Breast epithelium (tissue), 4 donors: Measurements from ENCODE around the gene MSX1. TPM values are rescaled to one million over a fixed set of nuclear protein-coding genes. Genes with fewer than 3 reads are reported as not detected.

Experiments used
- DNase-seq, 2 donors: peaks; one replicate each; pipeline ENCODE4 v3.0.0-alpha.2; 2019; ENCODE audit warnings: low spot score in 2 of 2
- H3K27ac ChIP-seq, 2 donors: fragments of 200-600 bp; sonication (generic) in 1 of 2; one replicate each; pipeline ENCODE4 v1.5.1; 2016 to 2019; ENCODE audit warnings: mild to moderate bottlenecking in 1 of 2
- H3K27me3 ChIP-seq, 2 donors: fragments of 200-600 bp; sonication (generic) in 1 of 2; one replicate each; pipeline versions ENCODE4 v1.5.1 to v1.6.0; 2017 to 2019; ENCODE audit warnings: control low read depth in 1 of 2, mild to moderate bottlenecking in 1 of 2
- H3K36me3 ChIP-seq: fragments of 200-600 bp; one replicate; pipeline ENCODE4 v1.5.1; 2019
- H3K4me1 ChIP-seq, 2 donors: fragments of 200-600 bp; sonication (generic); one replicate each; pipeline ENCODE4 v1.5.1; 2016 to 2019; ENCODE audit warnings: control low read depth in 1 of 2
- H3K4me3 ChIP-seq, 3 donors: fragments of 200-600 bp; sonication (generic); 1 replicate in 2 of 3; 2 replicates in 1 of 3; pipeline ENCODE4 v1.5.1; 2016 to 2019; ENCODE audit warnings: mild to moderate bottlenecking in 3 of 3, moderate library complexity in 2 of 3
- H3K9me3 ChIP-seq, 2 donors: fragments of 200-600 bp; sonication (generic) in 1 of 2; one replicate each; pipeline ENCODE4 v1.5.1; 2016 to 2019; ENCODE audit warnings: control low read depth in 1 of 2
- POLR2A ChIP-seq: fragments of 450-650 bp; IDR thresholded peaks from one replicate; pipeline ENCODE4 v1.6.1; 2016; ENCODE audit warnings: antibody characterized with exemption, mild to moderate bottlenecking, moderate library complexity
- POLR2AphosphoS5 ChIP-seq, 3 donors: sonication (generic); formaldehyde crosslinking; IDR thresholded peaks; one replicate each; pipeline ENCODE4 v1.6.1; 2017; ENCODE audit warnings: antibody characterized with exemption in 3 of 3
- intact Hi-C: fragments of 100-400 bp; cut with DNase I; formaldehyde crosslinking; loops from one replicate; pipeline ENCODE4 v1.15.1; 2023; ENCODE audit warnings: low total_unique reads
- total RNA-seq, 3 donors: library from RNA; depleted of rRNA; stranded (reverse); fragments of >200 nt; gene quantifications; one replicate each; pipeline ENCODE4 v1.1.0, GENCODE V29; 2016
- TF ChIP-seq, protein P1 (sequence below), 3 donors: fragments of 450-650 bp; IDR thresholded peaks; one replicate each; pipeline ENCODE4 v1.5.1; 2016 to 2017; ENCODE audit warnings: antibody characterized with exemption in 3 of 3, mild to moderate bottlenecking in 3 of 3, moderate library complexity in 3 of 3

Gene MSX1
- total RNA-seq, 3 donors from 2014 or later: 5.4 to 17.9 (median 8.5) TPM

DNA sequence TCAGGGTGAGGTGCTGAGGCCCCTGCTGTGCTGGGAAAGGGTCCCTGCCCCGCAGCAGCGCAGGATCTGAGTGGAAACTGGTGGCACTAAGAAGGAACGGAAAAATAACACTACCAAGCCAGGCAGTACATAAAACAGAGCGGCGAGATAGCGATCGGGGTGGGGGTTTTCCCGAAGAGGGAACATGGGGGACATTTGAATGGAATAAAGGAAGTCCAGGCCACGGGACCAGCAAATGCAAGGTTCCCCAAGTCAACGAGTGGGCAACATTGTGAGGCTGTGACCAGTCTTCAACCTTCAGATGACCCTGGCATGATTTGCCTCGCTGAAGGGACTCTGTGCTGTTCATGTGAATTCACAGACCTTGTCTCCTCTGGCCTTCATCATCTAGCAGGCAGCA lies 13.7 kb downstream of the MSX1 start:
- no peak overlapping the region for H3K27ac ChIP-seq
- H3K9me3 ChIP-seq: no peaks in the 10 kb centered on the region
- H3K4me3 ChIP-seq: no peak overlapping the region
- no peaks in the 10 kb centered on the region for H3K36me3 ChIP-seq
- H3K27me3 ChIP-seq: peaks cover 3 to 92% of the 10 kb centered on the region in 2 donors
- H3K4me1 ChIP-seq: no peaks in the 10 kb centered on the region
- intact Hi-C loops: no loop called here
- DNase-seq: no peak
- TF ChIP-seq POLR2AphosphoS5 (IDR thresholded peaks at IDR 0.05): no peak
- TF ChIP-seq, protein P1, sequence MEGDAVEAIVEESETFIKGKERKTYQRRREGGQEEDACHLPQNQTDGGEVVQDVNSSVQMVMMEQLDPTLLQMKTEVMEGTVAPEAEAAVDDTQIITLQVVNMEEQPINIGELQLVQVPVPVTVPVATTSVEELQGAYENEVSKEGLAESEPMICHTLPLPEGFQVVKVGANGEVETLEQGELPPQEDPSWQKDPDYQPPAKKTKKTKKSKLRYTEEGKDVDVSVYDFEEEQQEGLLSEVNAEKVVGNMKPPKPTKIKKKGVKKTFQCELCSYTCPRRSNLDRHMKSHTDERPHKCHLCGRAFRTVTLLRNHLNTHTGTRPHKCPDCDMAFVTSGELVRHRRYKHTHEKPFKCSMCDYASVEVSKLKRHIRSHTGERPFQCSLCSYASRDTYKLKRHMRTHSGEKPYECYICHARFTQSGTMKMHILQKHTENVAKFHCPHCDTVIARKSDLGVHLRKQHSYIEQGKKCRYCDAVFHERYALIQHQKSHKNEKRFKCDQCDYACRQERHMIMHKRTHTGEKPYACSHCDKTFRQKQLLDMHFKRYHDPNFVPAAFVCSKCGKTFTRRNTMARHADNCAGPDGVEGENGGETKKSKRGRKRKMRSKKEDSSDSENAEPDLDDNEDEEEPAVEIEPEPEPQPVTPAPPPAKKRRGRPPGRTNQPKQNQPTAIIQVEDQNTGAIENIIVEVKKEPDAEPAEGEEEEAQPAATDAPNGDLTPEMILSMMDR (IDR thresholded peaks at IDR 0.05): no peak
- TF ChIP-seq POLR2A: no peak

DNA sequence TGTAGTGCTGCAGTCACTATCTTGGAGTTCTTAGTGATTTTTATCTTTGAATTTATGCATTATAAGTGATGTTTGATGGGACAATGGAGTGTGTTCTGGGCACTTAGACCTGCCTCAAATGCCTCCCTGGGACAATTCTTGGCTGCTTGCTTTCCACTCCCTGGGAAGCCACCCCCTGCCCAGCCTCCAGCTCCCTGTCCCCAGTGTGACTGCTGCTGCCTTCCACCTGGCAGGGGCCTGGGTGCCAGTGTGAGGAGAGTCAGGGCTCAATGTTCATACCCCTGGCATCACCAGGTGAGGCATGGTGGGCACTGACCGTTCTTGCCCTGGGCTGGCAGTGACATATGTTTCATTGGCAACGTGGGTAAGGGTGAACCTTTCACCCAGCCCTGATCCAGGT lies 14.8 kb downstream of the MSX1 start:
- no peaks in the 10 kb centered on the region for H3K9me3 ChIP-seq
- TF ChIP-seq POLR2A (no peak), POLR2AphosphoS5 (IDR thresholded peaks at IDR 0.05) (no peak)
- TF ChIP-seq, protein P1 (IDR thresholded peaks at IDR 0.05): no peak
- no peaks in the 10 kb centered on the region for H3K4me1 ChIP-seq
- no peak for DNase-seq
- H3K27ac ChIP-seq: no peak overlapping the region
- peaks cover 3 to 87% of the 10 kb centered on the region in 2 donors for H3K27me3 ChIP-seq
- intact Hi-C loops: no loop called here
- no peaks in the 10 kb centered on the region for H3K36me3 ChIP-seq
- H3K4me3 ChIP-seq: no peak overlapping the region

DNA sequence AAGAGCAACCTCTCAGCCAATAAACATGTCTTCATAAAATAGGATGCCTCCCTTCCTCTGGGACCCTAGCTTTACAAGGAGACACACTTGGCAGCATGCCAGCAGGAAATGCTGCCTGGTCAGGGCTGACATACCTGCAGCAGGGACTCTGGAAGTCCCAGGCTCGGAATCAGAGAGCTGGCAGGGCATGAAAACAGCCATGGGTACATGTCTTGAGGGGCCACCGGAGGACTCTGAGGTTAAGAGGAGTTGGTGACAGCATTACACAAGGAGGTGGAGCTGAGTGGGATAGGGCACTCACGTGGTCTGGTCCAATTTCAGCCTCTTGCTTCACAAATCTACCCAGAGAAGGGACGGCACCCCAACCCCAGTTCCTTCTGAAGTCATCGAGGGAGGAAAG lies 15.7 kb downstream of the MSX1 start:
- intact Hi-C loops: no loop called here
- TF ChIP-seq, protein P1 (IDR thresholded peaks at IDR 0.05): no peak
- TF ChIP-seq POLR2AphosphoS5 (IDR thresholded peaks at IDR 0.05): no peak
- no peak overlapping the region for H3K27ac ChIP-seq
- DNase-seq: no peak
- H3K36me3 ChIP-seq: no peaks in the 10 kb centered on the region
- H3K4me1 ChIP-seq: no peaks in the 10 kb centered on the region
- H3K9me3 ChIP-seq: no peaks in the 10 kb centered on the region
- H3K4me3 ChIP-seq: no peak overlapping the region
- H3K27me3 ChIP-seq: peaks cover 0 to 78% of the 10 kb centered on the region in 2 donors

DNA sequence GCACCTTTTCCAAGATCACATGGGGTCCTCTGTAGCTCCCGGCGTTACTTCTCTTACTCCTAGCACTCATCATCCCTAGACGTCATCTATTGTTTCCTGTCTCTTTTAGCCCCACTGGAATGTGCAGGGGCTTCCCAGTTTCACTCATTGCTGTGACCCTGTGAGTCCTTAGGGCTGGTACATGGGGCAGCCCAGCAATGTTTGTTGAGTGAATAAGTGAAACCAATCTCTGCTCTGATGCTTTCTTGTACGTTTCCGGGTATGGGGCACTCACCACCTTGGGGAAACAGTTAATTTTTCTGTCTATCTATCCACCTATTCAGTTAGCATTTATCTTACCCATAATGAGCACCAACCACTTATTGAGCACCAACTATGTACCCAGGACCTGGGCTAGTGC lies 16.1 kb downstream of the MSX1 start:
- Histone ChIP-seq H3K27me3 (peaks cover 0 to 73% of the 10 kb centered on the region in 2 donors), H3K4me1 (no peaks in the 10 kb centered on the region), H3K4me3 (no peak overlapping the region), H3K9me3 (no peaks in the 10 kb centered on the region), H3K36me3 (no peaks in the 10 kb centered on the region), H3K27ac (no peak overlapping the region)
- intact Hi-C loops: no loop called here
- TF ChIP-seq, protein P1 (IDR thresholded peaks at IDR 0.05): no peak
- TF ChIP-seq POLR2AphosphoS5 (IDR thresholded peaks at IDR 0.05) (no peak), POLR2A (no peak)
- DNase-seq: no peak

DNA sequence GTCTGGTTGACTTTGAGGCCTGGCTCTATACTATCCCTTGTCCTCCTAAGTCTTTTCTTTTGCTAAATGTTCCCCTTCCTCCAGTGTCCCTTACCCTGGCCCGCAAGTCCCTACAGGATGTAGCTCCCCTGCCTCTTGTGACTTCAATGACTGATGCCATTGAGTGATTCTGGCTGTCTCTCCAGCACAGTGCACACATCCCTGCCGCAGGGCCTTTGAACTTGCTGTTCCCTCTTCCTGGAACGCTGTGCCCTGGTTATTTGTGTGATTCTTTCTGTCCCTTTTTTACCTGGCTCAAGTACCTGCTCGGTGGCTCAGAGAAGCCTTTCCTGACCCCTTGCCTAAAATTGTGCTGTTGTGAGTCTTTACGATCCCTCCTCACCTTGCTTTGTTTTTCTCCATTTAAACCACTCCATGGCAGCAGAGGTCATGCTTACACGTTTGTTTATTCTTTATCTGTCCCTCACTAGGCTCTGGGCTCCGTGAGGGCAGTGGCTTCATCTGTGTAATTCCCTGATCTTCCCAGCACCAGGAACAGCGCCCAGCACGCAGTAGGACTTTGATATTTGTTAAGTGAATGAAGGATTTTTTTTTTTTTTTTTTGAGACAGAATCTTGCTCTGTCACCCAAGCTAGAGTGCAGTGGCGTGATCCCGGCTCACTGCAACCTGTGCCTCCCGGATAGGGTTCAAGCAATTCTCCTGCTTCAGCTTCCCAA lies 17.6 kb downstream of the MSX1 start:
- TF ChIP-seq, protein P1 (IDR thresholded peaks at IDR 0.05): no peak
- TF ChIP-seq POLR2AphosphoS5 (IDR thresholded peaks at IDR 0.05) (no peak), POLR2A (no peak)
- H3K9me3 ChIP-seq: no peaks in the 10 kb centered on the region
- intact Hi-C loops: no loop called here
- H3K27me3 ChIP-seq: peaks cover 0 to 58% of the 10 kb centered on the region in 2 donors
- H3K4me1 ChIP-seq: no peaks in the 10 kb centered on the region
- no peaks in the 10 kb centered on the region for H3K36me3 ChIP-seq
- H3K4me3 ChIP-seq: no peak overlapping the region
- DNase-seq: no peak
- H3K27ac ChIP-seq: no peak overlapping the region
